H1 (cell line): Measurements from ENCODE around the gene EIF4E. TPM values are rescaled to one million over a fixed set of nuclear protein-coding genes. Genes with fewer than 3 reads are reported as not detected.

Experiments used
- CTCF ChIA-PET: fragments of 300-600 bp; sonication (Branson Sonifier 250); formaldehyde crosslinking; loops from one replicate; lab custom pipeline; 2021; ENCODE audit not compliant: partially characterized antibody; lab: Charles Lee
- POLR2A ChIA-PET: fragments of 300-600 bp; sonication (Branson Sonifier 250); formaldehyde crosslinking; loops from one replicate; lab custom pipeline; 2021; ENCODE audit warnings: inconsistent platforms; ENCODE audit not compliant: partially characterized antibody; lab: Charles Lee
- DNase-seq, 2 experiments: peaks; one replicate each; pipeline versions ENCODE4 v3.0.0 to v3.0.0-alpha.2; 2010 to 2022; ENCODE audit warnings: low spot score in 2 of 2, low read depth in 1 of 2, mixed read lengths in 1 of 2
- FAIRE-seq: peaks from 2 replicates; lab custom pipeline; 2011; peaks lifted over from hg19 to GRCh38; lab: Jason Lieb, UNC
- H2AFZ ChIP-seq: 2 replicates; pipeline ENCODE4 v1.8.1; 2012; ENCODE audit warnings: low read length, inconsistent platforms
- H2AK5ac ChIP-seq: 2 replicates; pipeline ENCODE4 v1.6.1; 2013; ENCODE audit warnings: low read depth, low read length
- H2BK120ac ChIP-seq: replicated peaks from 2 replicates; pipeline ENCODE3; 2013; ENCODE audit warnings: low read depth, low read length, inconsistent platforms
- H2BK12ac ChIP-seq: 2 replicates; pipeline ENCODE4 v1.6.1; 2013; ENCODE audit warnings: low read depth, low read length
- H2BK15ac ChIP-seq: 2 replicates; pipeline ENCODE4 v1.6.1; 2013; ENCODE audit warnings: low read length
- H2BK20ac ChIP-seq: 2 replicates; pipeline ENCODE4 v1.6.1; 2013; ENCODE audit warnings: low read length
- H2BK5ac ChIP-seq: 2 replicates; pipeline ENCODE4 v1.6.1; 2013; ENCODE audit warnings: low read depth, low read length
- H3K14ac ChIP-seq: 2 replicates; pipeline ENCODE4 v1.6.1; 2013; ENCODE audit warnings: inconsistent platforms; ENCODE audit not compliant: insufficient read length
- H3K18ac ChIP-seq: 2 replicates; pipeline ENCODE4 v1.6.1; 2013; ENCODE audit warnings: low read length; ENCODE audit errors: extremely low read depth
- H3K23ac ChIP-seq: 2 replicates; pipeline ENCODE4 v1.6.1; 2013; ENCODE audit warnings: inconsistent platforms; ENCODE audit not compliant: insufficient read length
- H3K23me2 ChIP-seq: 2 replicates; pipeline ENCODE4 v1.6.1; 2013; ENCODE audit warnings: low read depth, low read length
- H3K27ac ChIP-seq: 2 replicates; pipeline ENCODE4 v1.6.1; 2011; ENCODE audit warnings: low read depth, low read length, inconsistent platforms
- H3K27me3 ChIP-seq, 4 experiments: replicated peaks in 1 of 4; 1 replicate in 1 of 4; 2 replicates in 3 of 4; pipeline versions ENCODE4 v1.6.1 to v1.8.1; 2011 to 2013; ENCODE audit warnings: low read length in 3 of 4, mild to moderate bottlenecking in 3 of 4, inconsistent platforms in 2 of 4, mixed read lengths in 2 of 4, moderate library complexity in 1 of 4; ENCODE audit not compliant: control insufficient read depth in 3 of 4, insufficient read depth in 3 of 4; ENCODE audit errors: extremely low read depth in 1 of 4
- H3K36me3 ChIP-seq, 4 experiments: 2 replicates each; pipeline versions ENCODE4 v1.6.1 to v1.8.1; 2011 to 2013; ENCODE audit warnings: mild to moderate bottlenecking in 4 of 4, low read length in 3 of 4, moderate library complexity in 2 of 4, control low read depth in 1 of 4, inconsistent platforms in 1 of 4; ENCODE audit not compliant: insufficient read depth in 4 of 4, control insufficient read depth in 2 of 4
- H3K4ac ChIP-seq: replicated peaks from 2 replicates; pipeline ENCODE3; 2013; ENCODE audit warnings: low read length, low read depth, mixed read lengths, inconsistent platforms; ENCODE audit not compliant: insufficient read length
- H3K4me1 ChIP-seq, 4 experiments: replicated peaks in 1 of 4; 1 replicate in 1 of 4; 2 replicates in 3 of 4; pipeline versions ENCODE4 v1.6.1 to v1.8.1; 2011 to 2013; ENCODE audit warnings: low read length in 3 of 4, inconsistent platforms in 2 of 4, mixed read lengths in 1 of 4; ENCODE audit not compliant: insufficient read depth in 4 of 4, control insufficient read depth in 3 of 4
- H3K4me2 ChIP-seq, 2 experiments: 2 replicates each; pipeline versions ENCODE4 v1.6.1 to v1.8.1; 2011 to 2013; ENCODE audit warnings: low read depth in 2 of 2, low read length in 2 of 2, control low read depth in 1 of 2, inconsistent platforms in 1 of 2, mild to moderate bottlenecking in 1 of 2; ENCODE audit not compliant: insufficient read depth in 1 of 2
- H3K4me3 ChIP-seq, 4 experiments: fragments of 200-600, 300-600 bp in 1 of 4; sonication (generic), shearing (Covaris generic), sonication (Bioruptor Twin) in 1 of 4; 2 replicates each; pipeline versions ENCODE4 v1.5.1 to v1.8.1; 2011 to 2016; ENCODE audit warnings: low read length in 4 of 4, low read depth in 3 of 4, control low read depth in 2 of 4, inconsistent platforms in 2 of 4, mild to moderate bottlenecking in 2 of 4, mixed read lengths in 1 of 4, moderate library complexity in 1 of 4; ENCODE audit not compliant: insufficient read depth in 2 of 4; ENCODE audit errors: extremely low read depth in 1 of 4
- H3K56ac ChIP-seq: replicated peaks from 2 replicates; pipeline ENCODE3; 2013; ENCODE audit warnings: low read depth, mild to moderate bottlenecking, mixed read lengths, low read length, inconsistent platforms; ENCODE audit not compliant: insufficient read length
- H3K79me1 ChIP-seq: 2 replicates; pipeline ENCODE4 v1.6.1; 2013; ENCODE audit warnings: low read depth, low read length, control low read depth
- H3K79me2 ChIP-seq, 2 experiments: 2 replicates each; pipeline versions ENCODE4 v1.6.1 to v1.8.1; 2012 to 2013; ENCODE audit warnings: low read length in 2 of 2, mild to moderate bottlenecking in 2 of 2, inconsistent platforms in 1 of 2; ENCODE audit not compliant: insufficient read depth in 2 of 2, control insufficient read depth in 1 of 2
- H3K9ac ChIP-seq, 4 experiments: replicated peaks in 1 of 4; 1 replicate in 1 of 4; 2 replicates in 3 of 4; pipeline versions ENCODE4 v1.6.1 to v1.8.1; 2011 to 2013; ENCODE audit warnings: low read depth in 3 of 4, low read length in 3 of 4, control low read depth in 2 of 4, mild to moderate bottlenecking in 2 of 4, moderate library complexity in 2 of 4, inconsistent platforms in 1 of 4; ENCODE audit errors: extremely low read depth in 1 of 4
- H3K9me3 ChIP-seq, 2 experiments: 2 replicates each; pipeline versions ENCODE4 v1.6.1 to v1.8.1; 2012 to 2013; ENCODE audit warnings: mild to moderate bottlenecking in 2 of 2, moderate library complexity in 2 of 2, control low read depth in 1 of 2, inconsistent platforms in 1 of 2, low read depth in 1 of 2, low read length in 1 of 2, mixed read lengths in 1 of 2; ENCODE audit not compliant: insufficient read depth in 2 of 2
- H4K20me1 ChIP-seq, 2 experiments: replicated peaks in 1 of 2; 2 replicates each; pipeline versions ENCODE3 to v1.8.1; 2011 to 2013; ENCODE audit warnings: inconsistent platforms in 2 of 2, low read length in 2 of 2, mild to moderate bottlenecking in 1 of 2; ENCODE audit not compliant: insufficient read depth in 2 of 2, control insufficient read depth in 1 of 2
- H4K5ac ChIP-seq: 2 replicates; pipeline ENCODE4 v1.6.1; 2013; ENCODE audit warnings: low read length, low read depth, mixed read lengths, inconsistent platforms; ENCODE audit not compliant: insufficient read length
- H4K8ac ChIP-seq: 2 replicates; pipeline ENCODE4 v1.8.0; 2013; ENCODE audit warnings: mild to moderate bottlenecking, moderate library complexity, low read length, inconsistent platforms; ENCODE audit not compliant: insufficient read depth; ENCODE audit errors: extremely low read depth
- H4K91ac ChIP-seq: replicated peaks from 2 replicates; pipeline ENCODE3; 2013; ENCODE audit warnings: low read length, mixed read lengths, inconsistent platforms; ENCODE audit not compliant: insufficient read length
- ASH2L ChIP-seq: fragments of 200-600, 300-600 bp; sonication (generic); IDR thresholded peaks from one replicate; pipeline ENCODE4 v1.7.1; 2017; ENCODE audit warnings: low read length
- CBX5 ChIP-seq: fragments of 300-800, 300-1000 bp; sonication (generic); IDR thresholded peaks from 2 replicates; pipeline ENCODE4 v1.7.1; 2016; ENCODE audit warnings: antibody characterized with exemption, low read length, low read depth
- CHD2 ChIP-seq: IDR thresholded peaks from 2 replicates; pipeline ENCODE4 v1.6.1; 2012; ENCODE audit warnings: low read length, improper control_type of control experiment
- GTF2F1 ChIP-seq: IDR thresholded peaks from 2 replicates; pipeline ENCODE4 v1.6.1; 2012; ENCODE audit warnings: low read depth, low read length, improper control_type of control experiment, borderline replicate concordance
- JUN ChIP-seq: IDR thresholded peaks from 2 replicates; pipeline ENCODE4 v1.6.1; 2011; ENCODE audit warnings: low read depth, mild to moderate bottlenecking, improper control_type of control experiment, low read length
- KDM4A ChIP-seq: IDR thresholded peaks from one replicate; pipeline ENCODE4 v1.7.1; 2012; ENCODE audit warnings: low read depth, mild to moderate bottlenecking, moderate library complexity, low read length, inconsistent platforms; ENCODE audit not compliant: severe bottlenecking
- NRF1 ChIP-seq: IDR thresholded peaks from 2 replicates; pipeline ENCODE4 v1.6.1; 2011; ENCODE audit warnings: mild to moderate bottlenecking, low read depth, low read length, improper control_type of control experiment
- SIRT6 ChIP-seq: IDR thresholded peaks from one replicate; pipeline ENCODE4 v1.7.1; 2012; ENCODE audit warnings: low read length, inconsistent platforms
- SP4 ChIP-seq: IDR thresholded peaks from 2 replicates; pipeline ENCODE4 v1.6.1; 2012; ENCODE audit warnings: low read length, inconsistent platforms
- SUZ12 ChIP-seq: fragments of 200-600 bp; sonication (generic); IDR thresholded peaks from 2 replicates; pipeline ENCODE4 v1.6.1; 2012; ENCODE audit warnings: mild to moderate bottlenecking, inconsistent platforms, low read length, moderate library complexity, mixed read lengths
- TAF1 ChIP-seq: IDR thresholded peaks from 2 replicates; pipeline ENCODE4 v1.6.1; 2011; ENCODE audit warnings: mild to moderate bottlenecking, low read depth, low read length
- TAF7 ChIP-seq: optimal IDR thresholded peaks from 2 replicates; pipeline ENCODE3; 2011; ENCODE audit warnings: low read depth, mild to moderate bottlenecking, inconsistent platforms, low read length, moderate library complexity, borderline replicate concordance
- TBP ChIP-seq: IDR thresholded peaks from 2 replicates; pipeline ENCODE4 v1.6.1; 2011; ENCODE audit warnings: low read depth, low read length, improper control_type of control experiment
- WGBS, 2 experiments: shearing (Covaris generic) in 1 of 2; methylation state at CpG; one replicate each; pipeline versions ENCODE4 v1.1.6 to v1.1.7; 2013 to 2015; ENCODE audit warnings: low lambda C conversion rate in 2 of 2, mixed read lengths in 2 of 2, inconsistent platforms in 1 of 2, low coverage in 1 of 2, missing lambda C conversion rate in 1 of 2; ENCODE audit not compliant: insufficient replicate concordance in 2 of 2, insufficient coverage in 1 of 2, insufficient read length in 1 of 2; ENCODE audit errors: extremely low coverage in 1 of 2, missing lambda C conversion rate in 1 of 2; 5-methylcytosine and 5-hydroxymethylcytosine counted together
- polyA plus RNA-seq, 7 experiments: library from polyadenylated mRNA; depleted of rRNA in 3 of 7; stranded (reverse) in 5 of 7; unstranded in 2 of 7; fragments of >200 nt in 5 of 7; fragments of 200-250 nt in 2 of 7; gene quantifications; 1 replicate in 5 of 7; 2 replicates in 1 of 7; 4 replicates in 1 of 7; pipeline versions ENCODE4 v1.2.1 to v1.2.3, GENCODE V29; 2011 to 2013; ENCODE audit warnings: missing spikeins in 2 of 7, mixed read lengths in 2 of 7
- total RNA-seq: library from RNA; stranded (reverse); fragmentation: NEBNext Ultra II Directional; extraction: Animal tissue kit (Norgen Biotek cat#: 25700); gene quantifications from 2 replicates; pipeline ENCODE4 v1.2.1, GENCODE V29; 2021
- TF ChIP-seq, protein P1 (sequence below): IDR thresholded peaks from 2 replicates; pipeline ENCODE4 v1.6.1; 2012; ENCODE audit warnings: inconsistent platforms
- TF ChIP-seq, protein P2 (sequence below): IDR thresholded peaks from 2 replicates; pipeline ENCODE4 v1.6.1; 2011; ENCODE audit warnings: low read length, improper control_type of control experiment

Gene EIF4E
- total and polyA plus RNA-seq, 2 of the 8 experiments (the other 6 are each of a cell fraction or from before 2014, with no cell fraction given) = 59.6 to 185 TPM

DNA sequence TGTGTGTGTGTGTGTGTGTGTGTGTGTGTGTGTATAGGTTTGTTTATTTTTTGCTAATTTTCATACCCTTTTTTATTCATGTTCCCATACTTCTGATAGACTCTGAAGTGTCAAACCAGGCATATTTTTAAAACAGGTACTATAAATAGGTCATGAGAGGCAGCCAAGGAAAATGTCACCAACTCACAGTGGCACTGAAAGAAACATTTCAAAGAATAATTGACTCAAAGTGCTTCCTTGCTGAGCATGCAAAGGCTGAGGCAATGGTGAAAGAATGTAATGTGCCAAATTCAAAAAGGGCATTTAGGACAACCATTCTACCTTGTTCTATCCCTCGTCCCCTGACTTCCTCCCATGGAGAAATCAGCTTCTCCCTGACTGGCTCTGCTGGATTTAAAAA lies 95.5 kb downstream of the EIF4E start:
- DNase-seq (no peak), FAIRE-seq (no peak)
- H3K23ac ChIP-seq = no peak overlapping the region
- H2BK12ac ChIP-seq = no peak overlapping the region
- no peak overlapping the region for H3K27ac ChIP-seq
- no peak for TF ChIP-seq CBX5
- TF ChIP-seq SP4 = no peak
- no peak for TF ChIP-seq GTF2F1
- TF ChIP-seq, protein P1, sequence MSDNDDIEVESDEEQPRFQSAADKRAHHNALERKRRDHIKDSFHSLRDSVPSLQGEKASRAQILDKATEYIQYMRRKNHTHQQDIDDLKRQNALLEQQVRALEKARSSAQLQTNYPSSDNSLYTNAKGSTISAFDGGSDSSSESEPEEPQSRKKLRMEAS = no peak
- TF ChIP-seq, protein P2, sequence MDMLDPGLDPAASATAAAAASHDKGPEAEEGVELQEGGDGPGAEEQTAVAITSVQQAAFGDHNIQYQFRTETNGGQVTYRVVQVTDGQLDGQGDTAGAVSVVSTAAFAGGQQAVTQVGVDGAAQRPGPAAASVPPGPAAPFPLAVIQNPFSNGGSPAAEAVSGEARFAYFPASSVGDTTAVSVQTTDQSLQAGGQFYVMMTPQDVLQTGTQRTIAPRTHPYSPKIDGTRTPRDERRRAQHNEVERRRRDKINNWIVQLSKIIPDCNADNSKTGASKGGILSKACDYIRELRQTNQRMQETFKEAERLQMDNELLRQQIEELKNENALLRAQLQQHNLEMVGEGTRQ = no peak
- no peak for TF ChIP-seq NRF1
- TF ChIP-seq ASH2L = no peak
- no peak for TF ChIP-seq SUZ12
- TF ChIP-seq TAF1 = no peak
- TF ChIP-seq KDM4A = no peak
- TF ChIP-seq TAF7 = no peak
- TF ChIP-seq SIRT6 = no peak
- no peak for TF ChIP-seq CHD2
- TF ChIP-seq JUN = no peak
- no peak for TF ChIP-seq TBP
- H3K36me3 ChIP-seq = no peaks in the 10 kb centered on the region
- H3K56ac ChIP-seq = no peak overlapping the region
- no peak overlapping the region for H2BK5ac ChIP-seq
- H2BK20ac ChIP-seq = no peak overlapping the region
- no peak overlapping the region for H3K18ac ChIP-seq
- no peak overlapping the region for H2AK5ac ChIP-seq
- no peak overlapping the region for H3K4me3 ChIP-seq
- H2BK15ac ChIP-seq = no peak overlapping the region
- H4K91ac ChIP-seq = no peak overlapping the region
- no peaks in the 10 kb centered on the region for H3K27me3 ChIP-seq
- H2BK120ac ChIP-seq = no peak overlapping the region
- no peak overlapping the region for H4K5ac ChIP-seq
- no peak overlapping the region for H3K4me2 ChIP-seq
- H3K9ac ChIP-seq = no peak overlapping the region
- H4K8ac ChIP-seq = no peak overlapping the region
- no peak overlapping the region for H3K4ac ChIP-seq
- POLR2A ChIA-PET = no interaction called here
- no peaks in the 10 kb centered on the region for H4K20me1 ChIP-seq
- no peaks in the 10 kb centered on the region for H3K79me1 ChIP-seq
- no peaks in the 10 kb centered on the region for H3K79me2 ChIP-seq
- H3K14ac ChIP-seq = no peak overlapping the region
- 100% methylated on average over 1 of the region's 1 CpG; no CpG with 5 or more reads in 1 of the 2 experiments for WGBS, 2 experiments
- no peaks in the 10 kb centered on the region; the same call in 1 of the 2 replicates for H3K23me2 ChIP-seq
- CTCF ChIA-PET = no interaction called here
- H3K9me3 ChIP-seq = no peaks in the 10 kb centered on the region
- no peaks in the 10 kb centered on the region for H3K4me1 ChIP-seq
- H2AFZ ChIP-seq = no peak overlapping the region
